Adrenal gland (tissue), 5 donors: ENCODE data around the gene ACACB.

Experiments
- POLR2A ChIP-seq, 2 donors: fragments of 450-650 bp; IDR thresholded peaks; one replicate each; pipeline ENCODE4 v1.6.1; 2017; ENCODE audit warnings: antibody characterized with exemption in 2 of 2, mild to moderate bottlenecking in 2 of 2, moderate library complexity in 1 of 2
- TF ChIP-seq, protein P1 (sequence below), 6 experiments: fragments of 450-650 bp in 4 of 6; fragments of 200-600 bp in 2 of 6; sonication (generic) in 1 of 6; IDR thresholded peaks; 1 replicate in 5 of 6; 2 replicates in 1 of 6; pipeline versions ENCODE4 v1.5.1 to v1.8.0; 2016 to 2021; ENCODE audit warnings: antibody characterized with exemption in 6 of 6, mild to moderate bottlenecking in 2 of 6, moderate library complexity in 1 of 6
- donor health status: DM: no; HTN: no; CAD: no.

DNA sequence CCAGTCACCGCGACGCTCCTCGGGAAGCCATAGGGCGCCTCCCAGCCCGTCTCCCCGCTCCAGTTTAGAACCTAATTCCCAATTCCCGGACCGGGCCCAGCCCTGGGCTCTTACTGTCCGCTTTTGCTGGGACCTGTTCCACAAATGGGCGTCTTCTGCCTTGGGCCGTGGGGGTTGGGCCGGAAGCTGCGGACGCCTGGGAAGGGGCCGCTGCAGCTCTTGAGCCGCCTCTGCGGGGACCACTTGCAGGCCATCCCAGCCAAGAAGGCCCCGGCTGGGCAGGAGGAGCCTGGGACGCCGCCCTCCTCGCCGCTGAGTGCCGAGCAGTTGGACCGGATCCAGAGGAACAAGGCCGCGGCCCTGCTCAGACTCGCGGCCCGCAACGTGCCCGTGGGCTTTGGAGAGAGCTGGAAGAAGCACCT, 18.2 kb upstream of the ACACB start:
- TF ChIP-seq, protein P1, sequence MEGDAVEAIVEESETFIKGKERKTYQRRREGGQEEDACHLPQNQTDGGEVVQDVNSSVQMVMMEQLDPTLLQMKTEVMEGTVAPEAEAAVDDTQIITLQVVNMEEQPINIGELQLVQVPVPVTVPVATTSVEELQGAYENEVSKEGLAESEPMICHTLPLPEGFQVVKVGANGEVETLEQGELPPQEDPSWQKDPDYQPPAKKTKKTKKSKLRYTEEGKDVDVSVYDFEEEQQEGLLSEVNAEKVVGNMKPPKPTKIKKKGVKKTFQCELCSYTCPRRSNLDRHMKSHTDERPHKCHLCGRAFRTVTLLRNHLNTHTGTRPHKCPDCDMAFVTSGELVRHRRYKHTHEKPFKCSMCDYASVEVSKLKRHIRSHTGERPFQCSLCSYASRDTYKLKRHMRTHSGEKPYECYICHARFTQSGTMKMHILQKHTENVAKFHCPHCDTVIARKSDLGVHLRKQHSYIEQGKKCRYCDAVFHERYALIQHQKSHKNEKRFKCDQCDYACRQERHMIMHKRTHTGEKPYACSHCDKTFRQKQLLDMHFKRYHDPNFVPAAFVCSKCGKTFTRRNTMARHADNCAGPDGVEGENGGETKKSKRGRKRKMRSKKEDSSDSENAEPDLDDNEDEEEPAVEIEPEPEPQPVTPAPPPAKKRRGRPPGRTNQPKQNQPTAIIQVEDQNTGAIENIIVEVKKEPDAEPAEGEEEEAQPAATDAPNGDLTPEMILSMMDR (IDR thresholded peaks at IDR 0.05) = no peak
- TF ChIP-seq POLR2A (IDR thresholded peaks at IDR 0.05) = peak; percentile 47 to 82
